ENCODE results near the gene MGAT5.

Gene MGAT5

GRCh38 chr2:134308474-134309385 is 54.9 kb downstream of the MGAT5 start:
- H3K27ac Mint-ChIP-seq = no peak overlapping the region
- no peak for DNase-seq (ENCODE audit: low spot score in 2 of 2)
- H3K36me3 Mint-ChIP-seq = peaks cover 12% of the 10 kb centered on the region
- H3K4me1 Mint-ChIP-seq = peaks cover 73% of the 10 kb centered on the region
- H3K4me3 Mint-ChIP-seq = no peak overlapping the region
- ATAC-seq = peak; percentile 78
- H3K9me3 Mint-ChIP-seq = peaks cover 2% of the 10 kb centered on the region

- Mint-ChIP-seq H3K36me3 (peaks cover 12% of the 10 kb centered on the region), H3K4me1 (peaks cover 72% of the 10 kb centered on the region), H3K4me3 (no peak overlapping the region), H3K27ac (no peak overlapping the region), H3K9me3 (peaks cover 2% of the 10 kb centered on the region)
- no peak for DNase-seq (ENCODE audit: low spot score in 2 of 2)
- no peak for ATAC-seq
These were observed 56.5 kb downstream of the MGAT5 start for GRCh38 chr2:134310107-134311079.

DNA sequence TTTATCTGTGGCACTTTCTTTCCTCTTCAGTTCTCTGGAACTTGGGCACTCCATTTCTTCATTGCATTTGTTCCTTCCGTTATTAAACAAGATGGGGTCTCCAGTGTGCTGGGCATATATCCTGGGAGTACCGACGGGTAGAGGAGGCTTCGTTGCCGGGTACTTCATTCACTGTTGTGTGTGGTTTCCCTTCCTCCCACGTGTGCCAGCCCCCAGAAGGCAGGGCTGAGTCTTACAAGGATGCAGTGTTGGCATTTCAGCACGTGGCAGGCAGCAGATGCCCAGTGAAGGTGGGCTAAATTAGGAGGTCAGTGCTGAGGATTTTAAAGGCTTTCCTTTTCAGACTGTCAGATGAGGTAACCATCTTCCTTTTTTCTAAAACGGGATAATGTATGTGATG is 58.6 kb downstream of the MGAT5 start:
- H3K4me1 Mint-ChIP-seq = peaks cover 78% of the 10 kb centered on the region
- DNase-seq (ENCODE audit: low spot score in 2 of 2) = no peak
- peaks cover 12% of the 10 kb centered on the region for H3K36me3 Mint-ChIP-seq
- H3K4me3 Mint-ChIP-seq = peak overlapping the region; percentile 56
- no peak overlapping the region for H3K27ac Mint-ChIP-seq
- peaks cover 2% of the 10 kb centered on the region for H3K9me3 Mint-ChIP-seq
- no peak for ATAC-seq

GRCh38 chr2:134314202-134314601 is 60.3 kb downstream of the MGAT5 start:
- H3K36me3 Mint-ChIP-seq = peaks cover 8% of the 10 kb centered on the region
- no peak for DNase-seq (ENCODE audit: low spot score in 2 of 2)
- peaks cover 2% of the 10 kb centered on the region for H3K9me3 Mint-ChIP-seq
- no peak for ATAC-seq
- H3K4me1 Mint-ChIP-seq = peaks cover 67% of the 10 kb centered on the region
- H3K4me3 Mint-ChIP-seq = no peak overlapping the region
- no peak overlapping the region for H3K27ac Mint-ChIP-seq

DNA sequence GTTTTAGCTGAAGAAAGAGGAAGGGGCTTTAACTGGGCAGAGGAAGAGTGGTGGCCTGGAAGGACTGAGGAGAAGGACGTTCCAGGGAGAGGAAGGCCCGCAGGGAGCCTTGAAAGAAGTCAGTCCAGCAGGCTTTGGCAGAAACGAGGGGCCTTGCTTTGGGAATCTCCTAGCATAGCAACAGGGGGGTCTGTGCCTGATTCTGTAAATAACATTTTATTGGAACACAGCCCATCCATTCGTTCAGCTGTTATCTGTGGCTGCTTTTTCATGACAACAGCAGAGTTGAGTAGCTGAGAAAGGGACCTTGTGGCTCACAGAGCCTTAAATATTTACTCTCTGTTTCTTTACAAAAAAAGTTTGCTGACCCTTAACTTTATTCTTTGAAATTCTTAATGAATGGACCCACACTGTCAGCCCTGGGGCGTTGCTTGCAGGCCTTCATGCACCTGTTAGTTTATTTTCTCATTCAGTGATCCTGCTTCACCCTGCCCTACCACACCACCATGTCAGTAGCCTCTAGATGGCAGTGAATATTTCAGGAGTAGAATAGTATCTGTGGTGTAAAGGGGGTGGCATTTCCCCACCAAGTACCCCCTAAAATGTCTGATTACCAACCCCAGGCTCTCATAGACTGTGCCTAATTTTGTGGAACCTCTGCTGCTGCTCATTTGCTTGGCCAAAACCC is 61.0 kb downstream of the MGAT5 start:
- no peak overlapping the region for H3K27ac Mint-ChIP-seq

GRCh38 chr2:134315471-134315870 is 61.6 kb downstream of the MGAT5 start:
- H3K36me3 Mint-ChIP-seq = peaks cover 6% of the 10 kb centered on the region
- no peak overlapping the region for H3K27ac Mint-ChIP-seq

More for the DNA sequence above, 61.0 kb downstream of the MGAT5 start:
- DNase-seq (ENCODE audit: low spot score in 2 of 2) = no peak
- Mint-ChIP-seq H3K9me3 (no peaks in the 10 kb centered on the region), H3K4me3 (no peak overlapping the region), H3K36me3 (peaks cover 6% of the 10 kb centered on the region), H3K4me1 (peaks cover 67% of the 10 kb centered on the region)
- ATAC-seq = no peak

GRCh38 chr2:134319596-134320254 is 65.9 kb downstream of the MGAT5 start:
- H3K9me3 Mint-ChIP-seq = no peaks in the 10 kb centered on the region
- ATAC-seq = peak; percentile 73
- DNase-seq (ENCODE audit: low spot score in 2 of 2) = no peak
- no peak overlapping the region for H3K27ac Mint-ChIP-seq
- peaks cover 67% of the 10 kb centered on the region for H3K4me1 Mint-ChIP-seq
- no peaks in the 10 kb centered on the region for H3K36me3 Mint-ChIP-seq
- no peak overlapping the region for H3K4me3 Mint-ChIP-seq

More at GRCh38 chr2:134315471-134315870, 61.6 kb downstream of the MGAT5 start:
- no peak overlapping the region for H3K4me3 Mint-ChIP-seq
- peaks cover 65% of the 10 kb centered on the region for H3K4me1 Mint-ChIP-seq
- H3K9me3 Mint-ChIP-seq = no peaks in the 10 kb centered on the region
- ATAC-seq (no peak), DNase-seq (ENCODE audit: low spot score in 2 of 2) (no peak)

DNA sequence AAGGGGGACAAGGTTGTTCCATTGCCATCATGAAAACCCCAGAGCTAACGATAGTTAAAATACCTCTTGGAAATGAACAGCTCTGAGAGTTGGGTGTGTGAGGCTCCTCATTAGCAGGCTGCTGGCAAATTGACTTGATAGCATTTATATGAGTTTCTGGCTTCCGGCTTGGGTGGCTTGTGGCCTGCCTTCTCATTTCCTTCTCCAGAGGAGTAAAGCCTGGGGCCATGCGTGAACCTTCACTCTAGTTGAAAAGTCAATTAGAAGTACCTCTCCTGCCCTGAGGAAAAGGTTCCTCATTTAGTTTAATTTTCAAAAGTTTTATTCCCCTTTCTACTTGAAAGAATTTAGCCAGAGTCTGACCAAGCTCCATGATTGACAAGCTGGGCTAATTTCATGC is 67.1 kb downstream of the MGAT5 start:
- Mint-ChIP-seq H3K4me1 (peaks cover 78% of the 10 kb centered on the region), H3K27ac (no peak overlapping the region), H3K4me3 (no peak overlapping the region), H3K36me3 (no peaks in the 10 kb centered on the region), H3K9me3 (no peaks in the 10 kb centered on the region)
- ATAC-seq (peak; percentile 86), DNase-seq (ENCODE audit: low spot score in 2 of 2) (peak in 1 of 2 donors; percentile 53)

DNA sequence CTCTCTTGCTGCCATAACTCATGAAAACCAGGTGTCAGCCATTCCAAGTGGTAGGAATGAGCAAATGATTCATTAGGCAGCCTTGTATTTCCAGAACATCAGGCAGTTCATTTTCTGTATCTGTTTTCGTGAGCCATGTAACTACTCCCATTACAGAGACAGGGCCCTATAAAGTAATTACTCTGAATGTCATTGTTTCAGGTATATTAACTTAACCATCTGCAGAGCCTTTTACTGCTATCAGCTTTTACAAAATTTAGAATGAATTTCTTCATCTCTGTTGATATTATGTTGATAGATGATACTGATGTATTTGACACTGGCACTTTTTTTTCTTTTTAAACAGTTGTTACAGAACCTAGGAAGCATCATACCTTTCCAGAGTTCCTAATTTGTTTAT is 69.9 kb downstream of the MGAT5 start:
- H3K4me1 Mint-ChIP-seq = peaks cover 78% of the 10 kb centered on the region
- H3K4me3 Mint-ChIP-seq = no peak overlapping the region
- H3K27ac Mint-ChIP-seq = no peak overlapping the region
- H3K36me3 Mint-ChIP-seq = no peaks in the 10 kb centered on the region
- no peak for ATAC-seq
- no peaks in the 10 kb centered on the region for H3K9me3 Mint-ChIP-seq
- no peak for DNase-seq (ENCODE audit: low spot score in 2 of 2)

- no peaks in the 10 kb centered on the region for H3K9me3 Mint-ChIP-seq
- no peak for DNase-seq (ENCODE audit: low spot score in 2 of 2)
- H3K27ac Mint-ChIP-seq = peak overlapping the region; percentile 23
- peaks cover 75% of the 10 kb centered on the region for H3K4me1 Mint-ChIP-seq
- ATAC-seq = no peak
- H3K36me3 Mint-ChIP-seq = no peaks in the 10 kb centered on the region
- no peak overlapping the region for H3K4me3 Mint-ChIP-seq
These were observed 70.6 kb downstream of the MGAT5 start for GRCh38 chr2:134324430-134324829.

DNA sequence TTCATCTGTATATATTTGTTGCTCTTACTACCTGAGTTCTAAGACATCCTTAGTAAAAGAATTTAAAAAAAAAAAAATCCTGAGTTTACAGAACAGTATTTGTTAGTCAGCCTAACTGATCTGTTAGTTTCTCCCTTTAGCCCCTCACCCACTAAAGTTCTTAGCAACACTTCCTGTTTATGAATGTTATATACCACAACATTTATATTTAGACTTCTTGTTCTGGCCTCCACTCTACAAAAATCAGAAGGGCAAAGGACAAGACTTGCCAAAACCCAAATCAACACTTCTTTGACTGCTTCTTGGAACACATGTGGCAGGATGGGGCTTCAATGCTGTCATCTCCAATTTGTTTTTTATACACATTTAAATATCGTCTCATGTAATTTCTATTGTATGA is 71.1 kb downstream of the MGAT5 start:
- DNase-seq (ENCODE audit: low spot score in 2 of 2) (no peak), ATAC-seq (peak; percentile 78)
- Mint-ChIP-seq H3K36me3 (no peaks in the 10 kb centered on the region), H3K27ac (peak overlapping the region; percentile 23), H3K4me1 (peaks cover 70% of the 10 kb centered on the region), H3K4me3 (no peak overlapping the region), H3K9me3 (no peaks in the 10 kb centered on the region)

GRCh38 chr2:134325696-134326095 is 71.8 kb downstream of the MGAT5 start:
- Mint-ChIP-seq H3K4me1 (peaks cover 67% of the 10 kb centered on the region), H3K4me3 (no peak overlapping the region), H3K36me3 (no peaks in the 10 kb centered on the region), H3K9me3 (no peaks in the 10 kb centered on the region), H3K27ac (peak overlapping the region; percentile 41)
- no peak for ATAC-seq
- DNase-seq (ENCODE audit: low spot score in 2 of 2) = no peak

DNA sequence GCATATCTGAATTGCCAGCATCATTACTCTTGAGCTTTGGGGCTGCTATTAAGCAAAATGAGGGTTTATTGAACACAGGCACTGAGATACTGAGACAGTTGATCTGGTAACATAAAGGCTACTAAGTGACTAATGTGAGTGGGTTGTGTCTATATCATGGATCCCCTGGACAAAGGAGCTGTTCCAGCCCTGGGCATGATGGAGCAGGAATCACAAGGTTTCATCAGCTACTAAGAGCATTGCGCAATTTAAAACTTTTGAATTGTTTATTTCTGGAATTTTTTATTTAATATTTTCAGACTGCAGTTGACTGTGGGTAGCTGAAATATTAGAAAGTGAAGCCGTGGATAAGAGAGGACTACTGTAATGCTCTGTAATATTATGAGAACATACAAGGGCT is 73.5 kb downstream of the MGAT5 start:
- no peak for DNase-seq (ENCODE audit: low spot score in 2 of 2)
- Mint-ChIP-seq H3K9me3 (peaks cover 4% of the 10 kb centered on the region), H3K36me3 (no peaks in the 10 kb centered on the region), H3K27ac (no peak overlapping the region), H3K4me3 (no peak overlapping the region), H3K4me1 (peaks cover 53% of the 10 kb centered on the region)
- no peak for ATAC-seq

- no peak for DNase-seq (ENCODE audit: low spot score in 2 of 2)
- Mint-ChIP-seq H3K36me3 (no peaks in the 10 kb centered on the region), H3K4me1 (peaks cover 19% of the 10 kb centered on the region), H3K27ac (no peak overlapping the region), H3K9me3 (peaks cover 4% of the 10 kb centered on the region), H3K4me3 (no peak overlapping the region)
- no peak for ATAC-seq
These were observed 77.2 kb downstream of the MGAT5 start for GRCh38 chr2:134331081-134331480.

Measured in stimulated activated effector memory CD8-positive, alpha-beta T cell treated with anti-CD3 and anti-CD28 coated beads, Interleukin-12 subunit alpha, Interleukin-12 subunit beta, amount 100 ng/mL, for 72 hours (primary cell).